PC-3 (cell line): ENCODE data around the gene ZNF516. TPM values are rescaled to one million over a fixed set of nuclear protein-coding genes. Genes with fewer than 3 reads are reported as not detected.

Experiments
- ATAC-seq: fragments of 200-7000 bp; cut with Tn5 transposase; 2 replicates; pipeline ENCODE4 v1.9.1; 2020; ENCODE audit warnings: mild to moderate bottlenecking, moderate library complexity
- BruUV-seq: library from RNA; stranded (reverse); fragments of 400-500 nt; replicated peaks from 2 replicates; lab custom pipeline; 2021; lab: Mats Ljungman, UMichigan
- CTCF ChIA-PET: fragments of 300-600 bp; sonication (Branson Sonifier 250); formaldehyde crosslinking; loops from one replicate; lab custom pipeline; 2022; ENCODE audit warnings: antibody characterized with exemption; lab: Charles Lee
- POLR2A ChIA-PET: fragments of 300-600 bp; sonication (Branson Sonifier 250); formaldehyde crosslinking; loops from one replicate; lab custom pipeline; 2022; ENCODE audit warnings: antibody characterized with exemption; ENCODE audit not compliant: unreplicated experiment; lab: Charles Lee
- DNase-seq: peaks from one replicate; pipeline ENCODE4 v3.0.0-alpha.2; 2015
- H2AFZ ChIP-seq: fragments of 300-600 bp; sonication (generic); 2 replicates; pipeline ENCODE4 v1.6.0; 2016; ENCODE audit warnings: antibody characterized with exemption, low read length
- H3F3A ChIP-seq: fragments of 300-600 bp; sonication (generic); one replicate; pipeline ENCODE4 v1.6.0; 2017; ENCODE audit warnings: antibody characterized with exemption, low read length, control low read depth, mild to moderate bottlenecking; ENCODE audit not compliant: unreplicated experiment
- H3K27ac ChIP-seq: fragments of 300-600 bp; sonication (generic); 2 replicates; pipeline ENCODE4 v1.5.1; 2016; ENCODE audit warnings: mild to moderate bottlenecking, low read length
- H3K27me3 ChIP-seq: fragments of 300-600 bp; sonication (generic); 2 replicates; pipeline ENCODE4 v1.6.1; 2016; ENCODE audit warnings: low read length, mixed read lengths
- H3K36me3 ChIP-seq: fragments of 300-600 bp; sonication (generic); 2 replicates; pipeline ENCODE4 v1.6.1; 2016; ENCODE audit warnings: low read depth, mixed run types, low read length, mixed read lengths
- H3K4me1 ChIP-seq: fragments of 300-600 bp; sonication (generic); 2 replicates; pipeline ENCODE4 v1.5.1; 2016; ENCODE audit warnings: low read length; ENCODE audit not compliant: insufficient read depth
- H3K4me2 ChIP-seq: fragments of 300-600 bp; sonication (generic); 2 replicates; pipeline ENCODE4 v1.6.0; 2016; ENCODE audit warnings: low read length
- H3K4me3 ChIP-seq: fragments of 300-600 bp; sonication (generic); 2 replicates; pipeline ENCODE4 v1.5.1; 2016; ENCODE audit warnings: mild to moderate bottlenecking, low read length, mixed read lengths
- H3K79me2 ChIP-seq: fragments of 300-600 bp; sonication (generic); 2 replicates; pipeline ENCODE4 v1.6.1; 2017; ENCODE audit warnings: low read length, mixed read lengths
- H3K9ac ChIP-seq: fragments of 300-600 bp; sonication (generic); 2 replicates; pipeline ENCODE4 v1.6.0; 2016; ENCODE audit warnings: mild to moderate bottlenecking, low read length
- H3K9me2 ChIP-seq: fragments of 300-600 bp; sonication (generic); replicated peaks from 2 replicates; pipeline ENCODE4 v1.6.1; 2016; ENCODE audit warnings: mixed run types, low read length, mixed read lengths
- H3K9me3 ChIP-seq: fragments of 300-600 bp; sonication (generic); 2 replicates; pipeline ENCODE4 v1.6.1; 2016; ENCODE audit warnings: low read length, mixed read lengths
- H4K20me1 ChIP-seq: fragments of 300-600 bp; sonication (generic); 2 replicates; pipeline ENCODE4 v1.6.1; 2016; ENCODE audit warnings: low read length, mixed read lengths
- CTCF ChIP-seq: fragments of 300-600 bp; sonication (generic); conservative IDR thresholded peaks from 2 replicates; pipeline ENCODE4 v1.5.1; 2017; ENCODE audit warnings: antibody characterized with exemption, low read depth, mild to moderate bottlenecking, low read length
- EZH2 ChIP-seq: fragments of 300-600 bp; sonication (generic); IDR thresholded peaks from one replicate; pipeline ENCODE4 v1.6.1; 2017; ENCODE audit warnings: antibody characterized with exemption, mild to moderate bottlenecking, low read length; ENCODE audit not compliant: unreplicated experiment
- EZH2phosphoT487 ChIP-seq: fragments of 300-600 bp; sonication (generic); IDR thresholded peaks from 2 replicates; pipeline ENCODE4 v1.6.1; 2018; ENCODE audit warnings: mild to moderate bottlenecking, antibody characterized with exemption, low read length, borderline replicate concordance
- intact Hi-C: fragments of 100-400 bp; cut with micrococcal nuclease; formaldehyde crosslinking; loops from 2 replicates; pipeline ENCODE4 v1.9.0; 2023
- total RNA-seq: library from RNA; depleted of rRNA; stranded (reverse); fragments of >200 nt; gene quantifications from 2 replicates; pipeline ENCODE4 v1.2.3, GENCODE V29; 2014

ZNF516 gene
- total RNA-seq, 1 experiment from 2014 or later = 4.0 TPM

- TF ChIP-seq EZH2 (no peak), CTCF (no peak), EZH2phosphoT487 (no peak)
- Histone ChIP-seq H4K20me1 (no peaks in the 10 kb centered on the region), H3K79me2 (no peaks in the 10 kb centered on the region), H2AFZ (no peak overlapping the region), H3K4me2 (no peak overlapping the region), H3K27me3 (peaks cover 78% of the 10 kb centered on the region), H3K9me2 (no peaks in the 10 kb centered on the region), H3K36me3 (no peaks in the 10 kb centered on the region), H3K4me3 (no peak overlapping the region), H3F3A (no peaks in the 10 kb centered on the region), H3K9ac (no peak overlapping the region), H3K27ac (no peak overlapping the region), H3K9me3 (no peaks in the 10 kb centered on the region), H3K4me1 (no peaks in the 10 kb centered on the region)
- DNase-seq (no peak), ATAC-seq (no peak)
- intact Hi-C loops = no loop called here
- no TSS peak for BruUV-seq
- ChIA-PET CTCF (no interaction called here), POLR2A (no interaction called here)
Observed at GRCh38 chr18:76364282-76365259, 130.5 kb downstream of the ZNF516 start.

GRCh38 chr18:76363436-76364120 lies 131.5 kb downstream of the ZNF516 start:
- CTCF ChIA-PET = no interaction called here
- BruUV-seq = no TSS peak
- Histone ChIP-seq H3K9me2 (no peaks in the 10 kb centered on the region), H3F3A (no peaks in the 10 kb centered on the region), H3K4me2 (no peak overlapping the region), H3K27ac (no peak overlapping the region), H3K4me1 (no peaks in the 10 kb centered on the region), H3K9ac (no peak overlapping the region), H3K79me2 (no peaks in the 10 kb centered on the region), H4K20me1 (no peaks in the 10 kb centered on the region), H2AFZ (no peak overlapping the region), H3K9me3 (no peaks in the 10 kb centered on the region), H3K36me3 (no peaks in the 10 kb centered on the region), H3K27me3 (peaks cover 79% of the 10 kb centered on the region), H3K4me3 (no peak overlapping the region)
- no peak for TF ChIP-seq CTCF
- no peak for TF ChIP-seq EZH2phosphoT487
- TF ChIP-seq EZH2 = no peak
- DNase-seq (no peak), ATAC-seq (no peak)
- POLR2A ChIA-PET = no interaction called here
- intact Hi-C loops = no loop called here
